HCEC 1CT (cell line): ENCODE measurements around the gene CFAP65.
A peak's percentile ranks its signal among the peaks of the same experiment; 100 is the strongest.

Experiments
- DNase-seq: peaks from one replicate; pipeline ENCODE4 v3.0.0-alpha.2; 2017

CFAP65 gene

GRCh38 chr2:218990612-218991011, 50.7 kb downstream of the CFAP65 start:
- no peak for DNase-seq

GRCh38 chr2:218990052-218990451, 51.3 kb downstream of the CFAP65 start:
- no peak for DNase-seq

GRCh38 chr2:218988650-218989049, 52.7 kb downstream of the CFAP65 start:
- no peak for DNase-seq

GRCh38 chr2:218988164-218988563, 53.2 kb downstream of the CFAP65 start:
- no peak for DNase-seq

GRCh38 chr2:218986148-218986761, 55.1 kb downstream of the CFAP65 start:
- DNase-seq, result no peak

GRCh38 chr2:218985325-218986091, 55.8 kb downstream of the CFAP65 start:
- DNase-seq, result no peak

GRCh38 chr2:218985021-218985324, 56.3 kb downstream of the CFAP65 start, which contains the start of gene FEV:
Gene FEV (minus strand): TSS chr2:218985184. CDS start chr2:218985075, 109 bp downstream.
- DNase-seq, result no peak

GRCh38 chr2:218984239-218985020, 56.9 kb downstream of the CFAP65 start:
- no peak for DNase-seq

GRCh38 chr2:218983934-218984238, 57.4 kb downstream of the CFAP65 start:
- no peak for DNase-seq

GRCh38 chr2:218983263-218983933, 57.9 kb downstream of the CFAP65 start:
- DNase-seq, result no peak

GRCh38 chr2:218982586-218983262, 58.6 kb downstream of the CFAP65 start:
- DNase-seq, result no peak

- DNase-seq, result no peak
Observed at GRCh38 chr2:218981881-218982585, 59.3 kb downstream of the CFAP65 start.

- no peak for DNase-seq
Observed at GRCh38 chr2:218981390-218981880, 59.9 kb downstream of the CFAP65 start.

- DNase-seq, result no peak
Observed at GRCh38 chr2:218980735-218981389, 60.5 kb downstream of the CFAP65 start.

- DNase-seq, result peak; percentile 59
Observed at GRCh38 chr2:218979846-218980734, 61.2 kb downstream of the CFAP65 start.

GRCh38 chr2:218975060-218975777, 66.1 kb downstream of the CFAP65 start:
- DNase-seq, result no peak

GRCh38 chr2:218970894-218971293, 70.4 kb downstream of the CFAP65 start:
- no peak for DNase-seq

GRCh38 chr2:218964041-218964771, 77.1 kb downstream of the CFAP65 start:
- DNase-seq, result peak; percentile 92

GRCh38 chr2:218963601-218964000, 77.7 kb downstream of the CFAP65 start:
- DNase-seq, result no peak
